GM23248 (cell line): ENCODE measurements around the gene SULT1A2. TPM values are rescaled to one million over a fixed set of nuclear protein-coding genes. Genes with fewer than 3 reads are reported as not detected.
A peak's percentile ranks its signal among the peaks of the same experiment; 100 is the strongest.
"Not testable (repeated sequence)": the region's sequence is repeated elsewhere in the genome, so short reads cannot be mapped to it uniquely, and the experiment has no call there.

ENCODE experiments used
- DNase-seq: peaks from one replicate; pipeline ENCODE4 v3.0.0-alpha.2; 2015
- H2AFZ ChIP-seq: fragments of 200-600 bp; sonication (generic); 2 replicates; pipeline ENCODE4 v1.6.1; 2016; ENCODE audit warnings: antibody characterized with exemption
- H3F3A ChIP-seq: fragments of 200-600 bp; sonication (generic); 2 replicates; pipeline ENCODE4 v1.6.1; 2016; ENCODE audit warnings: mild to moderate bottlenecking, antibody characterized with exemption, mixed run types; ENCODE audit not compliant: insufficient read depth
- H3K27ac ChIP-seq: fragments of 200-600 bp; sonication (generic); 2 replicates; pipeline ENCODE4 v1.5.1; 2016; ENCODE audit warnings: mild to moderate bottlenecking
- H3K27me3 ChIP-seq: fragments of 200-600 bp; sonication (generic); replicated peaks from 2 replicates; pipeline ENCODE4 v1.6.1; 2016; ENCODE audit warnings: mild to moderate bottlenecking; ENCODE audit not compliant: insufficient read depth
- H3K36me3 ChIP-seq: fragments of 200-600 bp; sonication (generic); 2 replicates; pipeline ENCODE4 v1.6.1; 2016; ENCODE audit warnings: low read depth, mild to moderate bottlenecking
- H3K4me1 ChIP-seq: fragments of 200-600 bp; sonication (generic); 2 replicates; pipeline ENCODE4 v1.6.1; 2016; ENCODE audit warnings: mild to moderate bottlenecking; ENCODE audit not compliant: insufficient read depth
- H3K4me2 ChIP-seq: fragments of 200-600 bp; sonication (generic); one replicate; pipeline ENCODE4 v1.6.1; 2016; ENCODE audit warnings: mild to moderate bottlenecking; ENCODE audit not compliant: unreplicated experiment
- H3K4me3 ChIP-seq: fragments of 200-600 bp; sonication (generic); 2 replicates; pipeline ENCODE4 v1.5.1; 2016; ENCODE audit warnings: mild to moderate bottlenecking
- H3K79me2 ChIP-seq: fragments of 200-600 bp; sonication (generic); 2 replicates; pipeline ENCODE4 v1.6.1; 2016; ENCODE audit warnings: mild to moderate bottlenecking; ENCODE audit not compliant: insufficient read depth
- H3K9ac ChIP-seq: fragments of 200-600 bp; sonication (generic); 2 replicates; pipeline ENCODE4 v1.6.1; 2016; ENCODE audit warnings: mild to moderate bottlenecking
- H3K9me2 ChIP-seq: fragments of 200-600 bp; sonication (generic); 2 replicates; pipeline ENCODE4 v1.6.1; 2016; ENCODE audit warnings: mixed run types, mild to moderate bottlenecking, moderate library complexity; ENCODE audit not compliant: insufficient read depth
- H3K9me3 ChIP-seq: fragments of 200-600 bp; sonication (generic); one replicate; pipeline ENCODE4 v1.6.1; 2017; ENCODE audit warnings: low read depth
- H4K20me1 ChIP-seq: fragments of 200-600 bp; sonication (generic); 2 replicates; pipeline ENCODE4 v1.6.0; 2016; ENCODE audit not compliant: insufficient read depth
- EZH2 ChIP-seq: fragments of 200-600 bp; sonication (generic); IDR thresholded peaks from 2 replicates; pipeline ENCODE4 v1.6.1; 2018; ENCODE audit warnings: antibody characterized with exemption, mild to moderate bottlenecking; ENCODE audit not compliant: insufficient read depth, poor library complexity, severe bottlenecking
- EZH2phosphoT487 ChIP-seq: fragments of 200-600 bp; sonication (generic); IDR thresholded peaks from 2 replicates; pipeline ENCODE4 v1.6.1; 2018; ENCODE audit warnings: antibody characterized with exemption, moderate library complexity, mild to moderate bottlenecking, low read depth; ENCODE audit not compliant: insufficient read depth
- WGBS, 2 experiments: methylation state at CpG; one replicate each; pipeline ENCODE4 v1.1.6; 2015 to 2017; ENCODE audit warnings: low lambda C conversion rate in 2 of 2, low coverage in 1 of 2; ENCODE audit errors: missing lambda C conversion rate in 2 of 2; 5-methylcytosine and 5-hydroxymethylcytosine counted together
- in situ Hi-C: fragments of 300-500 bp; cut with MboI; formaldehyde crosslinking; loops from 2 replicates; pipeline ENCODE4 v1.15.0; 2020
- polyA plus RNA-seq: library from polyadenylated mRNA; unstranded; fragments of >200 nt; fragmentation: Nextera tagmentation; extraction: Ambion mirVana; gene quantifications from 2 replicates; pipeline ENCODE4 v1.2.1, GENCODE V29; 2016
- total RNA-seq: library from RNA; depleted of rRNA; stranded (reverse); fragments of >200 nt; shearing (Covaris generic); gene quantifications from 2 replicates; pipeline ENCODE4 v1.2.3, GENCODE V29; 2014

Gene SULT1A2
- total and polyA plus RNA-seq, 2 experiments from 2014 or later: not detected

DNA sequence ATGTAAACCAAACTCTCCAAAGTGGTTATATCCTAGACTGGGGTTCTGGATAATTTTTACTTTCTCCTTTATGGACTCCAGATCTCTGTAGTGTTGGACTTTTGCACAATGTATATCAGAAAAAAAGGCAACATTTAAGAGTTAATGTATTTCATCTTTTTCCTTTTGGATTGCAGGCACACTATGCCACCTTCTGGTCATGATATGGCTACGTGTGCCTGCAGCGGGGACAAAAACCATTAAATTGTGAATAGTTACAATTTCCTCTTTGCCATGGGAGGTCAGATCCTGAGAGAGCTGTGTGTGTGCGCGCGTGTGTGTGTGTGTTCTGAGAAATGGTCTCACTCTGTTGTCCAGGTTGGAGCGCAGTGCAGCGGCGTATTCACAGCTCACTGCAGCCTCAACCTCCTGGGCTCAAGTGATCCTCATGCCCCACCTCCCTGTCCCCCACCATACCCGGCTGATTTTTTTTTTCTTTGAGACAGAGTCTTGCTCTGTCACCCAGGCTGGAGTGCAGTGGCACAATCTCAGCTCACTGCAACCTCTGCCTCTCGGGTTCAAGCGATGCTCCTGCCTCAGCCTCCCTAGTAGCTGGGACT lies 47.5 kb downstream of the SULT1A2 start:
- Histone ChIP-seq H3K36me3 (no peaks in the 10 kb centered on the region), H2AFZ (no peak overlapping the region), H3K27ac (no peak overlapping the region), H3K4me3 (no peak overlapping the region), H3K9me2 (no peaks in the 10 kb centered on the region), H4K20me1 (no peaks in the 10 kb centered on the region), H3K4me1 (peaks cover 1% of the 10 kb centered on the region; the same call in 1 of the 2 replicates), H3F3A (no peaks in the 10 kb centered on the region), H3K4me2 (no peak overlapping the region), H3K9me3 (no peaks in the 10 kb centered on the region), H3K79me2 (no peaks in the 10 kb centered on the region), H3K9ac (no peak overlapping the region), H3K27me3 (no peaks in the 10 kb centered on the region; the same call in 1 of the 2 replicates)
- TF ChIP-seq EZH2phosphoT487 (no peak), EZH2 (no peak)
- WGBS, 2 experiments: 44% methylated on average over 11 of the region's 11 CpGs
- DNase-seq: peak; percentile 68
- in situ Hi-C loops: loop anchor here (25.0 kb wide), 1 partner anchor 388 kb away; the partner anchor contains the start of genes CD19 and RABEP2

- Histone ChIP-seq H3K36me3 (no peaks in the 10 kb centered on the region), H3K9me3 (no peaks in the 10 kb centered on the region), H3K79me2 (no peaks in the 10 kb centered on the region), H3K4me1 (no peaks in the 10 kb centered on the region), H3K4me3 (no peak overlapping the region), H4K20me1 (no peaks in the 10 kb centered on the region), H3K4me2 (no peak overlapping the region), H3F3A (no peaks in the 10 kb centered on the region), H3K9me2 (no peaks in the 10 kb centered on the region), H3K27me3 (no peaks in the 10 kb centered on the region; the same call in 1 of the 2 replicates), H2AFZ (no peak overlapping the region), H3K9ac (no peak overlapping the region), H3K27ac (no peak overlapping the region)
- WGBS, 2 experiments: 58 to 67% methylated on average over 7 to 14 of the region's 14 CpGs
- TF ChIP-seq EZH2: no peak
- TF ChIP-seq EZH2phosphoT487: no peak
- no peak for DNase-seq
- in situ Hi-C loops: loop anchor here (25.0 kb wide), 1 partner anchor 389 kb away; the partner anchor contains the start of genes CD19 and RABEP2
These were observed 48.5 kb downstream of the SULT1A2 start for GRCh38 chr16:28548306-28548802.

DNA sequence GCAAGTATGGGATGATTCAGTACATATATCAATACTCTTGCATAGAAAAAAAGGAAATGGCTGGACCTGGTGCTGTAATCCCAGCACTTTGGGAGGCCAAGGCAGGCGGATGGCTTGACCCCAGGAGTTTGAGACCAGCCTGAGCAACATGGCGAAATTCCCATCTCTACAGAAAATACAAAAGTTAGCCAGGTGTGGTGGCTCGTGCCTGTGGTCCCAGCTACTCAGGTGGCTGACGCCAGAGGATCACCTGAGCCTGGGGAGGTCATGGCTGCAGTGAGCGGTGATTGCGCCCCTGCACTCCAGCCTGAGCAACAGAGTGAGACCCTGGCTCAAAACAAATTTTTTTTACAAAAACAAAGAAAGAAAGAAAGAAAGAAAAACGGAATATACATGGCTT lies 50.2 kb downstream of the SULT1A2 start:
- 69 to 70% methylated on average over 7 of the region's 7 CpGs for WGBS, 2 experiments
- Histone ChIP-seq H3K4me1 (no peaks in the 10 kb centered on the region), H3K27me3 (no peaks in the 10 kb centered on the region; the same call in 1 of the 2 replicates), H2AFZ (no peak overlapping the region), H3K4me3 (no peak overlapping the region), H3K9me3 (no peaks in the 10 kb centered on the region), H4K20me1 (no peaks in the 10 kb centered on the region), H3F3A (no peaks in the 10 kb centered on the region), H3K36me3 (no peaks in the 10 kb centered on the region), H3K9ac (no peak overlapping the region), H3K4me2 (no peak overlapping the region), H3K79me2 (no peaks in the 10 kb centered on the region), H3K9me2 (no peaks in the 10 kb centered on the region), H3K27ac (no peak overlapping the region)
- in situ Hi-C loops: loop anchor here (25.0 kb wide), 1 partner anchor 391 kb away; the partner anchor contains the start of genes CD19 and RABEP2
- TF ChIP-seq EZH2phosphoT487: no peak
- TF ChIP-seq EZH2: no peak
- DNase-seq: no peak

DNA sequence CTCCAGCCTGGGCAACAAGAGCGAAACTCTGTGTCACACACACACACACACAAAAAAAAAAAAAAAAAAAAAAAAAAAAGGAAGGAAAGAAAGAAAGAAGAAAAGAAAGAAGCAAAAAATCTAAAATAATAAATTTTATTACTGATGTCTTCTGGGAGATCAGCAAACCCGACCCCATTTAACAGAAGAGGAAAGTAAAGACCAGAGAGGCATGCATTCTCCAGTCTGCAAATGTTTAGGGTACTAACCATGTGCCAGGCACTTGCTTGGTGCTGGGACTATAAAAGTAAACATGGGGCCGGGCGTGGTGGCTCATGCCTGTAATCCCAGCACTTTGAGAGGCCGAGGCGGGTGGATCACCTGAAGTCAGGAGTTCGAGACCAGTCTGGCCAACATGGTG lies 50.9 kb downstream of the SULT1A2 start:
- in situ Hi-C loops: loop anchor here (25.0 kb wide), 1 partner anchor 391 kb away; the partner anchor contains the start of genes CD19 and RABEP2
- not testable (repeated sequence) for H3K4me3 ChIP-seq, H3K4me1 ChIP-seq, H3K9ac ChIP-seq, H3F3A ChIP-seq, H3K9me2 ChIP-seq, H3K27ac ChIP-seq, DNase-seq, H3K4me2 ChIP-seq, H3K79me2 ChIP-seq, H4K20me1 ChIP-seq, H3K9me3 ChIP-seq, H2AFZ ChIP-seq, H3K27me3 ChIP-seq, H3K36me3 ChIP-seq
- WGBS, 2 experiments: 73 to 86% methylated on average over 6 to 7 of the region's 7 CpGs
